NCI-H2107 (cell line): Measurements from ENCODE around the gene ULK3.

Source experiments
- DNase-seq: peaks from one replicate; lab custom pipeline; 2025; lab: John Stamatoyannopoulos, UW

ULK3 gene

DNA sequence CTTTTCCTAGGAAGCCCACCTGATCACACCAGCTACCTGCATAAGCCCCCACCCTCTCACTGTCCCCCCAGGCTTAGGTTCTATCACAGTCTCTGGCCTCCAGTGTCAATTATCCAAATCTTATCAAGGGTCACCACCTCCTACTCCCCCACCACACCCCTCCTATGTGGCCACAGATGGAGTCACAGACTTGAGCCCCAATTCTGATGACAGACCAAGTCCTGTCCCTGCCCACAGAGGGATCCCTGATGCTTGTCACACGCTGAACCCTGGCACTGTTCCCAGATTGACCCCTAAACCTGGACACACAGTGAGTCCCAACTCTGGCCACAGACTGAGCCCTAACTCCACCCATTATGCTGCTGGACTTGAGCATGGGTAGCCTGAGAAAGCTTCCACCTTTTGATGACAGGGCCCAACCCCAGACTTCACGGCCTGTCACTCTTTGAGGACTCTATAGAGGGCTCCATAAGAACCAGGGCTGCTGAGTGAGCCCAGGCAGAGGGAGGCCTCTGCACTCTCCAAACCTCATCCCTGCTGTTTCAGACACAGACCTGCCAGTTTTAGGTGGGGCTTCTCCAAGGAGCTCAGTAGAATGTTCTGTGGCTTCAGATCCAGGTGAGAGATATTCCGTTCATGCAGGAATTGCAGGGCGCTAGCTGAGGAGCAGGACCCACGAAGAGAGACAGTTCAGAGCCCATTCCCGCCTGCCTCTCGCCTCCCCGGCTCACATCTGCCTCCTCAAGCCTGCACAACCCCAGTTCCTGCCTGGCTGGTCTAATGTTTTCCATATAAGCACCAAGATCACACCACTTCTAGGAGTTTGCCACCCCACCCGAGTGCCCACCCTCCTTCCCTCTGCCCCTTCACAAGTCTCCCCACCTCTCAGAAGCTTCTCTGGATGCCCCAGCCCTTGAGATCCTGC is 1.8 kb downstream of the ULK3 start:
- no peak for DNase-seq

DNA sequence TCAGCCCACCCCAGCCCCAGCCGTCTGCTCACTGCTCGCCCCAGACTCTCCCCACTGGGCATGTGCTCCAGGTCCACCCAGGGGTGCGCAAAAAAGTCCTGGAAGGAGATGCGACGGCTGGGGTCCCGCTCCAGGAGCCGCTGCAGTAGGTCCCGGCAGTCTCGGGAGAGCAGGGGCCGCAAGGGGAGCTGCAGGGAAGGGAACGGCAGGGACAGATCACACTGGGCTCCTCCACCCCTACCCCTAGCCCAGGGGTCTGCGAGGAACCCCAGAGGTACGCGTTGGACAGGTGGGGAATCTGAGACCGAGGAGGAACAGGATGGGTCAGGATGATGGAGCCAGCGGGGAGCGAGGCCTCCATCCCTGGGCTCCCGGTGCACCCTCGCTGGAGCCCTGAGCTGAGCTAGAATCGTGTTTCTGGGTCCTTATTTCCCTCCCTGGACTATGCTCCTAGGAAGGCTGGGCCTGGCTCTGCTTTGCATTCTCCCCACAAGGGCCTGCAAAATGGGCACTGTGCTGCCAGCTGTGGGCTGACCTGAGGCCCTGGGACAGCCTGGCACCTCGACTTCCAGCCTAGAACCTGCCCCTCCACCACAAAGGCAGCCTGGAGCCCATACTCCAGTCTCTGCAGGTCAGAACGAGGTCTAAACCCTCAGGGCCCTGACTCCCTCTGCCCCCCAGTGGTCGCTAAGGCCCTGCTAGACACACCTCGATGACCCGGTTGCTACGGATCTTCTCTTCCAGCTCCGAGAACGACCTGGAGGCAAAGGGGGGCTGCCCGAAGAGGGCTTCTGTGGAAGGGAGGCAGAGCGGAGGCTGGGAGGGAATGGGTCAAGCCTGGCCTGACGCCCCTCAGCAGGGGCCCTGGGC is 3.2 kb downstream of the ULK3 start:
- DNase-seq, result no peak

GRCh38 chr15:74838746-74839525 is 4.0 kb downstream of the ULK3 start:
- DNase-seq, result no peak

GRCh38 chr15:74838137-74838516 is 4.8 kb downstream of the ULK3 start:
- DNase-seq, result no peak

DNA sequence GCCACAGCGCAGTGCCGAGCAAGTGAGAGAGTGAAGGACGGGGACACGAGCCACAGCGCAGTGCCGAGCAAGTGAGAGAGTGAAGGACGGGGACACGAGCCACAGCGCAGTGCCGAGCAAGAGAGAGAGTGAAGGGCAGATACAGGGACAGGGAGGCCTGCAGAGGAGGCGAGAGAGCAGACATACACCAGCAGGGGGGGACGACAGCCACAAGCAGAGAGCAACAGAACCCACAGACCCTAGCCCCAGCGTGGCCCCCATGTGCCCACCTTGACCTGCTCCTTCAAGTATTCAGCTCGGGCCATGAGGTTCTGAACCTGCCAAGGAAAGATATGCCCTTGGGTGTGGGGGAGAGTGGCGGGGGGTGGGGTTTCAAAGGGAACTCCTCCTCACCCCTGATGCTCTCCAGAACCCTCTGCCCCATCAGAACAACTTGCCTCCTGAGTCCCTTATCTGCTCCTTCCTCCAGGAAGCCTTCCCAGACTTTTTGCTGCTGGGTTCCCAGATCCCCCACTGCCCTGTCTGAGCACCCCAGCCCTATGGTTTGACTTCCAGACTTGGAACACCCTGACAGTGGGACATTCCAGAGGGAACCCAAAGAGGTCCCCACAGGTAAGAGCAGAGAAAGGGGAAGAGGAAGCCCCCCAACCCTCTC is 5.3 kb downstream of the ULK3 start:
- DNase-seq, result no peak

DNA sequence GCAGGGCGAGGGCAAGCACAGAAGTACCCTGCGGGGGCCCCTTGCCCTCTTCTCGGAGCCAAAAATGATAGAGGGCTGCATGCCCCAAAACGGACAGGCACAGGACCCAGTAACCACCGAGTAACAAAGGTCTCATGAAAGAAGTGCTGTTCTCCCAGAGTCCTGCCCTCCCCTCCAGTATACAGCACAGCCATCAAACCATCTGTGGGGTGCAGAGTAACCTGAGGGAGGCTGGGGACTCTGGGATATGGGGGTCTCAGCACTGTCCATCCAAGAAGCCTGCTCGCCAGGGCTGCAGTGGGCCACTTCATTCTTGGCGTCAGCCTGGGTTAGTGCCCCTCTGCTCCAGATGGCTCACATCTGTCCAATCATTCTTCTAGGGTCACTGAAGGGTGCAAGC is 6.1 kb downstream of the ULK3 start:
- no peak for DNase-seq

DNA sequence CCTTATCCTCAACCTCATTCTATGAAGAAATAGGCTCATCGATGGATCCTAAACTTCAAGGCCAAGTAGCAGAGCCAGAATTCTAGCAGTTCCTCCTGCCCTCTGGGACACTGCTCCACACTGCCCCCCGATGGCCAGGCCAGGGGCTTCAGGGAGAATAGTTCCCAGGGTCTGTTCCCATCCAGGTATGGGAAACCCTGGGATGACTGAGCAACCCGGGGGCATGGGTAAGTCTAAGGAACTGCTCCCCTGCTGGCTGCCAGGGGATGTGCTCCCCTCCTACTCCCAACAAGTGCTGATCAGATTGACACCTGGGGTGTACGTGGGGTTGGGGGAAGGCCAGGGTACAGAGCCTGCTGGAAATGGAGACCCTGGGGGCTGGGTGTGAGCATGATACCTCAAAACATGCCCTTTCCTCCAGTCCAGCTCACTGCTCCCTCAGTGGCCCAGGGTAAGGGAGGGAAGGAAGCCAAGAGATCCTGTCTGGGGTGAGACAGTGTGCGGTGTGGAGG is 7.6 kb downstream of the ULK3 start:
- no peak for DNase-seq

GRCh38 chr15:74833376-74834107 is 9.4 kb downstream of the ULK3 start:
- DNase-seq, result no peak

- no peak for DNase-seq
Observed at GRCh38 chr15:74832826-74833225, 10.1 kb downstream of the ULK3 start.

DNA sequence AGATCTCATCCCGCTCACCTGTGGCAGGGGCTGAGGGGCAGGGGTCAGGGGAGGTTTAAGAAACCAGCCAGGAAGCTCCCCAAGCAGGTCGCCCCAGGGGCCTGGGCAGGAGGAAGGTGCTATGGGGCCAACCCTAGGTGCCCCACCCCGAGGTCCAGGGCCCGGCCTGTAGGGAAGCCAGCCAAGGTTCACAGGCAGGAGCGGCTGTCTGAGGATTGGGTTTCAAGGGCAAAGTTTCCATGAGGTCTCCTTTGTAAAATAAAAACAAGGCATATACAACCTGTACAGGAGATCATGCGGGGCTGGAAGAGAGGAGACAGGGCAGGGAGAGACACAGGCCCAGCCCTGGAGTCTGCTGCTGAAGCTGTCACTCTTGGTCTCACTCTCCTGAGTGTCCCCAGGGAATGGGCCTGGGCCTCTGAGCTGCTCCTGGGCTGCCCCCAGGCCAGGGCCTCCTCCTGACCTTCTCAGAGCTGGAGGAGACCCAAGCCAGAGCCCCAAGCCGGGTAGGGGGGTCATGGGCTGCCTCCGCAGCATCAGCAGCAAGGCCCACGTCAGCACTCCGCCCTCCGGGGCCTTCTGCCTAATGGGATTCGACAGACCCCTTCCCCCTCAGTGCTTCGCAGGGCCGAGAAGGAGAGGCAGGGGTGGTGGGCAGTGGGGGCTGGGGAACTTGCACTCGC is 11.0 kb downstream of the ULK3 start:
- no peak for DNase-seq

GRCh38 chr15:74830868-74831267 is 12.1 kb downstream of the ULK3 start:
- no peak for DNase-seq

DNA sequence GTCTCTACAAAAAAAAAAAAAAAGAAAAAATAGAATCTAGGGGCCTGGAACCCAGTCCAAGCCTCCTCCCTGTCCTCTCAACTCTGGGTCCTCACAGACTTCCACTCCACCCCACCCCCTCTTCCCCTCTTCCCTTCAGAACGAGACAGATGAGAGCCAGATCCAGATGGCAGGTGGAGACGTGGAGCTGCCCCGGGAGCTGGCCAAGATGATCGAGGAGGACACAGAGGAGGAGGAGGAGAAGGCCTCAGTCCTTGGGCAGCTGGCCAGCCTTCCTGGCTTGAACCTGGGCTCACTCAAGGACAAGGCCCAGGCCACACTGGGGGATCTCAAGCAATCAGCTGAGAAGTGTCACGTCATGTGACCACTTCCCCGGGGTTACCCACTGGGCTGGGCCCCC is 13.0 kb downstream of the ULK3 start:
- no peak for DNase-seq

- DNase-seq, result no peak
Observed at GRCh38 chr15:74829486-74829885, 13.5 kb downstream of the ULK3 start.

DNA sequence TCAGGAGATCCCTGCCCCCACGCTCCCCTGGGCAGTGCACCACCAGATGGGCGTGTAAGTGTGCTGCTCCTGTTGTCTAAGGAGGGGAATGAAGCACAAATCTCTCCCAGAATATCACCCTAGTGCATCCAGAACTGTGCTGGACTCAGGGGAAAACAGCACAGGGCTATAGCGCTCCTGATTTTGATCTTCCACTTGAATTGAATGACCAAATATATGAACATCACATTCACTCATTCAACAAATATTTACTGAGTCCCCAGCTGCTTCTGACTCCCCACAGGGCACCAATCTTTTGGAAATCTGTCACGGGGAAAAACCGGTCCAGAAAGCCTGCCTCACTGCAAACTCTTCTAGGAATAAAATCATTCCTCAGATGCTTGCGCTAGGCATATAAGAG is 14.1 kb downstream of the ULK3 start:
- DNase-seq, result no peak

GRCh38 chr15:74827614-74828013 is 15.3 kb downstream of the ULK3 start:
- no peak for DNase-seq

DNA sequence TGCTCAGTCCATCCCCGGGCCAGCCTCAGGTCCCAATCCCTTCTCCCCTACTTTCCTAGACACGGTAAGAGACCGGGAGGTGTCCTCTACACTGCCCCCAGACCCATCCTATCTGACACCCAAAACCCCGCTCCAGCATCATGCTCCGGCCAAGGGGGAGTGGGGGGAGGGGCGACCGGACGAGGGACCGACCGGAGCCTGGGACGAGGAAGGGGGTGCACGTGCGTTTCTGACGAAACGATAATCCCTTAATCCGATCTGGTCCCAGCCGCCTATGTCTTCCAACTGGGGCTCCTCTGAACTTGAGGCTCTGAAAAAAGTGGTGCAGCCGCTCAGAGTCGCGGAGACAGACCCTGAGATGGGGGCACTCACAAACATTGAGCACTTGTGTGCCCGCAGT is 16.0 kb downstream of the ULK3 start:
- DNase-seq, result no peak

DNA sequence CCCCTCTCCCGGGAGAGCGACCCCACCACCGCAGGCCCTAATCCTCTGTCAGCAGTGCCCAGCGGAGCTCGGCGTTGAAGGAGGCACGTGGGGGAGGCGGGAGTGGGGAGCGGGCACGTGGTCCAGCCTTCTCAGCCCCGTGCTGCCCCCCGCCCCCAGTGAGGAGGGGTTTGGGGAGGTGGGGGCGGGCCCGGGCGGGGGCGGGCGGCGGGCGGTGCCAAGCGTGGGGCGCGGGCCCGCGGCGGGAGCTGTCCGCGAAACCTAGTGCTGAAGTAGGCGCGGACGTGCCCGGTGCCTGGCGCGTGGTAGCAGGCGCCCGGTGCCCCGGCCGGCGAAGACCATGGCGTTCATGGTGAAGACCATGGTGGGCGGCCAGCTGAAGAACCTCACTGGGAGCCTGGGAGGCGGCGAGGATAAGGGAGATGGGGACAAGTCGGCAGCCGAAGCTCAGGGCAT is 16.6 kb downstream of the ULK3 start, which contains the start of gene CPLX3:
Gene CPLX3 (plus strand): TSS at position 264 of the 456 bp plus-strand sequence. CDS start 77 bp downstream, at position 341.
- no peak for DNase-seq

DNA sequence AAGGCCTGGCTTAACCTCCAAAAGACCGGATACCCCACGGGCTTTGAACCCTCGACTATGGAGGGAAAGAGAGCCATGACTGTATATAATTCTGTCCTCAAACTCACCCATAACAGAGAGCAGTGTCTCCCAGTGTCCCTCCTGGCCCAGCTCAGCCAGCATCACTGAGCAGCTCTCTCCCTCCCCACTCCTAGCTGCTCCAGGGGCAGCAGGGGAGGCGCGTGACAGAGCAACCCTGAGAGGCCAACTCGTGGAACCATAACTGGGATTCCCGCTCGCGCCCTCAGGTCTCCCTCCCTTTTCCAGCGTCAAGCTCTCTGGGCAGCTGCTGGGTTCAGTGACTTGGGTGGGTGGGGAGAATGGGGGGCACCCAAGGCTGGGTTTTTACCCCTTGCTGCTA is 17.1 kb downstream of the ULK3 start:
- no peak for DNase-seq

DNA sequence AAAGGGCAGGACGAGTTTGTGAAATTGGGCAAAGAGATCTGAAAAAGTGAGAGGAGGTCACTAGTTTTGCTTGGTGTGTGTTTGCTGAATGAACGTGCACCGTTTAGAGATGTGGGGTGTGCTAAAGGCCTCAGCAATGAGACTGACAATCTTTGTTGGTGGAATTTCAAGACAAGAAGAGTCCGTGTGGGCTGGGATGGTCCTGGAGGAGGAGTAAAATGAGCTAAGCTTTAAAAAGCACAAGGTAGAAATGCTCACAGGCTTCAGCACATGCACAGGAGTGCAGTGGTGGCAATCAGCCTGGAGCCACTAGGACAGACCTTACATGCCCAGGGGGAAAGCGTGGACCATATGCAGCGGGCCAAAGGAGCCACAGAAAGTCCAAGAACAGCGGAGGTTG is 18.0 kb downstream of the ULK3 start:
- DNase-seq, result no peak

DNA sequence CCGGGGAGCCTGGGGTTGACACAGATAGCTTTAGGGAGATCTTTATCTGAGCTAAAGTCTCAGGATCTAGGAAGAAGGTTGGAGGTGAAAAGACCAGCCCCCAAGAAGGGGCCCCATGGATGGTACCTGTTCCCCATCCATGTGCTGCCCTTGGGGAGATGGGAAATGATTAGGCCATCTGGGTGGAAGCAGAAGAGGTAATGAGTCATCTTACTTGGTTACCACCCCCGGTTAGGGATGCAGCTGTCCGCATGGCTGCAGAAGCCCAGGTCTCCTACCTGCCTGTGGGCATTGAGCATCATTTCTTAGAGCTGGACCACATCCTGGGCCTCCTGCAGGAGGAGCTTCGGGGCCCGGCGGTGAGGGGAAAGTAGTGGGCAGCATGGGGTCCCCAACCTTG is 19.6 kb downstream of the ULK3 start:
- DNase-seq, result no peak
